ENCODE results near the gene MYBL2. TPM values are rescaled to one million over a fixed set of nuclear protein-coding genes. Genes with fewer than 3 reads are reported as not detected.
"Not testable (repeated sequence)": the region's sequence is repeated elsewhere in the genome, so short reads cannot be mapped to it uniquely, and the experiment has no call there.

The MYBL2 gene
- total and polyA plus RNA-seq, 2 experiments from 2014 or later: 27.3 to 30.6 TPM

DNA sequence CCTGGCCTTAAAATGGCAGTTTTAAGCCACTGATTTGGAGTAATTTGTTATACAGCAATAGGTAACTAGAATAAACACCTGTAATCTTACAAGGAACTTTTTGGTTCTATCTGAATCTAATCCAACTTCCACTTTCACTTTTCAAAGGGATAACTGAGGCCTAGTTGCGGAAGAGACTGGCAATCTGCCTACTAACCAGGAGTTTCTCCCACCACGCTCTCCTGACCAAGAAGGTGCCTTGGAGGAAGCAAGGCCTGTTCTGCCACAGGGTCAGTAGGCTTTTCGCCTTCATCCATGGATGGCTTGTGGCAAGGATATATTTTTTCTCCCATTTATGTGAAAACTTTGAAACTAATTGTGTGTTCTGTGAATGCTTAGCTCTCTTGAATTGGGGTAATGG is 12.9 kb upstream of the MYBL2 start:
- H3K27me3 ChIP-seq: no peaks in the 10 kb centered on the region
- no peaks in the 10 kb centered on the region for H3K36me3 ChIP-seq
- H3K4me3 ChIP-seq: no peak overlapping the region
- no peak for DNase-seq (ENCODE audit: low read depth in 1 of 2, low spot score in 1 of 2)
- TF ChIP-seq, protein P1, sequence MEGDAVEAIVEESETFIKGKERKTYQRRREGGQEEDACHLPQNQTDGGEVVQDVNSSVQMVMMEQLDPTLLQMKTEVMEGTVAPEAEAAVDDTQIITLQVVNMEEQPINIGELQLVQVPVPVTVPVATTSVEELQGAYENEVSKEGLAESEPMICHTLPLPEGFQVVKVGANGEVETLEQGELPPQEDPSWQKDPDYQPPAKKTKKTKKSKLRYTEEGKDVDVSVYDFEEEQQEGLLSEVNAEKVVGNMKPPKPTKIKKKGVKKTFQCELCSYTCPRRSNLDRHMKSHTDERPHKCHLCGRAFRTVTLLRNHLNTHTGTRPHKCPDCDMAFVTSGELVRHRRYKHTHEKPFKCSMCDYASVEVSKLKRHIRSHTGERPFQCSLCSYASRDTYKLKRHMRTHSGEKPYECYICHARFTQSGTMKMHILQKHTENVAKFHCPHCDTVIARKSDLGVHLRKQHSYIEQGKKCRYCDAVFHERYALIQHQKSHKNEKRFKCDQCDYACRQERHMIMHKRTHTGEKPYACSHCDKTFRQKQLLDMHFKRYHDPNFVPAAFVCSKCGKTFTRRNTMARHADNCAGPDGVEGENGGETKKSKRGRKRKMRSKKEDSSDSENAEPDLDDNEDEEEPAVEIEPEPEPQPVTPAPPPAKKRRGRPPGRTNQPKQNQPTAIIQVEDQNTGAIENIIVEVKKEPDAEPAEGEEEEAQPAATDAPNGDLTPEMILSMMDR (IDR thresholded peaks at IDR 0.05; ENCODE audit: low read depth, low read length): no peak
- H3K27ac ChIP-seq: no peak overlapping the region
- no peaks in the 10 kb centered on the region for H3K9me3 ChIP-seq (ENCODE audit: low read depth)
- no peaks in the 10 kb centered on the region for H3K4me1 ChIP-seq (ENCODE audit: low read depth)

DNA sequence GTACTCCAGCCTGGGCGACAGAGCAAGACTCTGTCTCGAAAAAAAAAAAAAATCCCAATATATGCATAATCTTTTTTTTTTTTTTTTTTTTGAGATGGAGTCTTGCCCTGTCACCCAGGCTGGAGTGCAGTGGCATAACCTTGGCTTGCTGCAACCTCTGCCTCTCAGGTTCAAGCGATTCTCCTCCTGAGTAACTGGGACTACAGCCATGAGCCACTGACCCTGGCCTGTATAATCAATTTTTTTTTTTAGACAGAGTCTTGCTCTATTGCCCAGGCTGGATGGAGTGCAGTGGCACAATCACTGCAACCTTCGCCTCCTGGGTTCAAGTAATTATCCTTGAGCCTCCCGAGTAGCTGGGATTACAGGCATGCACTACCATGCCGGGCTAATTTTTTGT is 11.7 kb upstream of the MYBL2 start:
- H3K27me3 ChIP-seq; DNase-seq (ENCODE audit: low read depth in 1 of 2, low spot score in 1 of 2): not testable (repeated sequence)

DNA sequence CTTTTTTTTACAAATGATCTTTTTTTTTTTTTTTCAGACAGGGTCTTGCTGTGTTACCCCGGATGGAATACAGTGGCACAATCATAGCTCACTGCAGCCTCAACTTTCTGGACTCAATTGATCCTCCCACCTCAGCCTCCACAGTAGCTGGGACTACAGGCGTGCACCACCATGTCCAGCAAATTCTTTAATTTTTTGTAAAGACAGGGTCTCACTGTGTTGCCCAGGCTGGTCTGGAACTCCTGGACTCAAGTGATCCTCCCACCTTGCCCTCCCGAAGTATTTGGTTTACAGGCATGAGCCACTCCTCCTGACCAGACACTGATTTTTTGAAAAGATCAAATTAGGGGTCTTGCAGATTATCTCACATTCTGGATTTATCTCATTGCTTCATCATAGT is 11.0 kb upstream of the MYBL2 start:
- TF ChIP-seq, protein P1 (IDR thresholded peaks at IDR 0.05; ENCODE audit: low read depth, low read length): no peak

More for the DNA sequence above, 11.7 kb upstream of the MYBL2 start:
- not testable (repeated sequence) for H3K4me1 ChIP-seq (ENCODE audit: low read depth); H3K36me3 ChIP-seq; H3K4me3 ChIP-seq; H3K9me3 ChIP-seq (ENCODE audit: low read depth); H3K27ac ChIP-seq

DNA sequence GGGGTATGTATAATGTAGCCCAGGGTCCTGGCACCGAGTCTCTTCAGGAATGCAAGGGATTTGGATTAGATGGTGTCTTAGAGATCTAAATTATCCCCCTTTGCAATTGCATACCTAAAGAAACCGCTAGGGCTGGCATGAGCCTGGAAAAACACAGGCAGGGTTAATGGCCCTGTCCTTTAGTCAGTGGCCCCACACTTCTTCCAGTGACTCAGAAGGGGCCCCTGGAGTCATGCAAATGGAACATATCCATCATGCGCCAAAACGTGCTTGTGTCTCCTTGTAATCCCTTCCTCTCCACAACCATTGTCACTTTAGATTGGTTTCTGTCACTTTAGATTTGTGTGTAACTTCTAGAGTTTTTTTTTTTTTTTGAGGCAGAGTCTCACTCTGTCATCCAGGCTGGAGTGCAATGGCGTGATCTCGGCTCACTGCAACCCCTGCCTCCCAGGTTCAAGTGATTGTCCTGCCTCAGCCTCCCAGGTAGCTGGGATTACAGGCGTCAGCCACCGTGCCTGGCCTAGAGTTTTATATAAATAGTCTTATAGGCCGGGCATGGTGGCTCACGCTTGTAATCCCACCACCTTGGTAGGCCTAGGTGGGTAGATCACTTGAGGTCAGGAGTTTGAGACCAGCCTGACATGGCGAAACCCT is 8.7 kb upstream of the MYBL2 start:
- Histone ChIP-seq H3K9me3 (ENCODE audit: low read depth) (no peaks in the 10 kb centered on the region), H3K27ac (peak overlapping the region; percentile 77), H3K27me3 (no peaks in the 10 kb centered on the region), H3K4me3 (peak overlapping the region; percentile 85), H3K36me3 (no peaks in the 10 kb centered on the region), H3K4me1 (ENCODE audit: low read depth) (no peaks in the 10 kb centered on the region)
- DNase-seq (ENCODE audit: low read depth in 1 of 2, low spot score in 1 of 2): peak in 1 of 2 donors; percentile 8
- TF ChIP-seq, protein P1 (IDR thresholded peaks at IDR 0.05; ENCODE audit: low read depth, low read length): no peak

More for the DNA sequence above, 11.0 kb upstream of the MYBL2 start:
- Histone ChIP-seq H3K27ac (no peak overlapping the region), H3K36me3 (no peaks in the 10 kb centered on the region), H3K4me3 (no peak overlapping the region), H3K9me3 (ENCODE audit: low read depth) (no peaks in the 10 kb centered on the region), H3K4me1 (ENCODE audit: low read depth) (no peaks in the 10 kb centered on the region), H3K27me3 (no peaks in the 10 kb centered on the region)
- DNase-seq (ENCODE audit: low read depth in 1 of 2, low spot score in 1 of 2): no peak

DNA sequence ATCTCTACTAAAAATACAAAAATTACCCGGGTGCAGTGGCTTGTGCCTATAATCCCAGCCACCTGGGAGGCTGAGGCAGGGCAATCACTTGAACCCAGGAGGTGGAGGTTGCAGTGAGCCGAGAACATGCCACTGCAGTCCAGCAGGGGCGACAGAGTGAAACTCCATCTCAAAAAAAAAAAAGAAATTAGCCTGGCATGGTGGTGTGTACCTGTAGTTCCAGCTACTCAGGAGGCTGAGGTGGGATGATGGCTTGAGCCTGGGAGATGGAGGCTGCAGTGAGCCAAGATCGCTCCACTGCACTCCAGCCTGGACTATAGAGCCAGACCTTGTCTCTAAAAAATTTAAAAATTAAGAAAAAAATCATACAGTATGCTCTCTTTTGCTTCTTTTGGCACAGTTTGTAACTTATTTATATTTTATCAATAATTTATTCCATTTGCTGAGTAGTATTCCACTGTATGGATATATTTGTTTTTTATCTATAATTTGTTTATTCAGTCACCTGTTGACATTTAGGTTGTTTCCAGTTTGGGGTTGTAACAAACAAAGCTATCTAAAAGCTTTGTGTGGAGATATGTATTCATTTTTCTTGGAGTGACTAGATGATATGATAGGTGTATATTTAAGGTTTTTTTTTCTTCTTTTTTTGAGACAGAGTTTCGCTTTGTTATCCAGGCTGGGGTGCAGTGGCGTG is 8.0 kb upstream of the MYBL2 start:
- no peak overlapping the region for H3K27ac ChIP-seq
- H3K9me3 ChIP-seq (ENCODE audit: low read depth): no peaks in the 10 kb centered on the region
- H3K27me3 ChIP-seq: no peaks in the 10 kb centered on the region
- no peaks in the 10 kb centered on the region for H3K4me1 ChIP-seq (ENCODE audit: low read depth)
- H3K36me3 ChIP-seq: no peaks in the 10 kb centered on the region
- TF ChIP-seq, protein P1 (IDR thresholded peaks at IDR 0.05; ENCODE audit: low read depth, low read length): no peak
- no peak overlapping the region for H3K4me3 ChIP-seq
- DNase-seq (ENCODE audit: low read depth in 1 of 2, low spot score in 1 of 2): no peak

DNA sequence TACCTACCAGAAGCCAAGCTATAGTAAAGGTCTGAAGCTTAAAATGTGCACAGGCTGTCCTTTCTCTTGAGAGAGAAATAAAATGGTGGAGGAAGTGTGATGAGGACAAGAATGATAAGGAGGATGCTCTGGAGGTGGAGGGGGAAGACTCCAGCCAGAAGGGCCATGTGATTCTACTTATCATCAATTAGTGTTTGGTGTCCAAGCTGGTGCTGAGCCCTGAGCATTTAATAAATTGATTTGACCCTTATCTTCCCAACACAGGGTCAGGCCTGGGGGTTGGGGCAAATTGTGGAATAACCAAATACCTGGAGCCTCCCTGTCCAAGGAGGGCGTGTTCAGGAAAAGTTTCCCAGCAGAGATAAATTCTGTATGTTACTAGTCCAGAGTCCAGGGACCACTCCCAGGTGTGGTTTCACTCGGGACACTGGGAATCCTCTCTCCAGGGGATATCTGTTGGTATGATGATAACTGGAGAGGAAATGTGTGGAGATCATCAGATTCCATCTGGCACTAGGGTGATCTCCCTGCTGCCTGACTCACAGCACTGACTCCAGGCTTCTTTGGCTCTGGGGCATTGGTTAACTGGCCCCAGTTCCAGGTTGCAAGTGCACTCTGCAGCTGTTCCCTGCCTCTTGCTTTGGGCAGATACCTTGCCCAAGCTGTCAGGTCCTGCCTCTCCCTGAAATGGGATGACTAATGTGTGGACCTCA is 3.8 kb upstream of the MYBL2 start:
- no peak for DNase-seq (ENCODE audit: low read depth in 1 of 2, low spot score in 1 of 2)

More for the DNA sequence above, 3.8 kb upstream of the MYBL2 start:
- Histone ChIP-seq H3K4me3 (no peak overlapping the region), H3K27me3 (no peaks in the 10 kb centered on the region), H3K9me3 (ENCODE audit: low read depth) (no peaks in the 10 kb centered on the region), H3K27ac (no peak overlapping the region), H3K36me3 (no peaks in the 10 kb centered on the region), H3K4me1 (ENCODE audit: low read depth) (no peaks in the 10 kb centered on the region)
- TF ChIP-seq, protein P1 (IDR thresholded peaks at IDR 0.05; ENCODE audit: low read depth, low read length): no peak
